ENCODE measurements around the gene CADPS2.

CADPS2 gene

GRCh38 chr7:122694697-122695096 is 191.6 kb downstream of the CADPS2 start:
- no peak for TF ChIP-seq TAF1 (IDR thresholded peaks at IDR 0.05; ENCODE audit: borderline replicate concordance, insufficient read depth, low read length)
- TF ChIP-seq FOXP2 (optimal IDR thresholded peaks at IDR 0.05; ENCODE audit: borderline replicate concordance, extremely low read depth, extremely low read length, insufficient read depth) = no peak
- no peak for TF ChIP-seq SIN3A (IDR thresholded peaks at IDR 0.05; ENCODE audit: borderline replicate concordance, insufficient read depth, low read length)
- TF ChIP-seq REST (IDR thresholded peaks at IDR 0.05; ENCODE audit: insufficient read depth in 1 of 2, low read depth in 2 of 2, low read length in 2 of 2) = no peak

- TF ChIP-seq REST (IDR thresholded peaks at IDR 0.05; ENCODE audit: insufficient read depth in 1 of 2, low read depth in 2 of 2, low read length in 2 of 2) = no peak
- no peak for TF ChIP-seq POLR2AphosphoS5 (IDR thresholded peaks at IDR 0.05; ENCODE audit: low read depth, low read length)
- TF ChIP-seq SIN3A (IDR thresholded peaks at IDR 0.05; ENCODE audit: borderline replicate concordance, insufficient read depth, low read length) = no peak
- TF ChIP-seq TAF1 (IDR thresholded peaks at IDR 0.05; ENCODE audit: borderline replicate concordance, insufficient read depth, low read length) = no peak
- TF ChIP-seq FOXP2 (optimal IDR thresholded peaks at IDR 0.05; ENCODE audit: borderline replicate concordance, extremely low read depth, extremely low read length, insufficient read depth) = no peak
Observed at GRCh38 chr7:122692769-122693309, 193.4 kb downstream of the CADPS2 start.

GRCh38 chr7:122691569-122692235 is 194.6 kb downstream of the CADPS2 start:
- TF ChIP-seq SIN3A (IDR thresholded peaks at IDR 0.05; ENCODE audit: borderline replicate concordance, insufficient read depth, low read length) (no peak), POLR2AphosphoS5 (IDR thresholded peaks at IDR 0.05; ENCODE audit: low read depth, low read length) (no peak), REST (IDR thresholded peaks at IDR 0.05; ENCODE audit: insufficient read depth in 1 of 2, low read depth in 2 of 2, low read length in 2 of 2) (no peak), TAF1 (IDR thresholded peaks at IDR 0.05; ENCODE audit: borderline replicate concordance, insufficient read depth, low read length) (no peak), FOXP2 (optimal IDR thresholded peaks at IDR 0.05; ENCODE audit: borderline replicate concordance, extremely low read depth, extremely low read length, insufficient read depth) (no peak)

- TF ChIP-seq REST (IDR thresholded peaks at IDR 0.05; ENCODE audit: insufficient read depth in 1 of 2, low read depth in 2 of 2, low read length in 2 of 2) = no peak
- no peak for TF ChIP-seq SIN3A (IDR thresholded peaks at IDR 0.05; ENCODE audit: borderline replicate concordance, insufficient read depth, low read length)
- no peak for TF ChIP-seq POLR2AphosphoS5 (IDR thresholded peaks at IDR 0.05; ENCODE audit: low read depth, low read length)
- TF ChIP-seq TAF1 (IDR thresholded peaks at IDR 0.05; ENCODE audit: borderline replicate concordance, insufficient read depth, low read length) = no peak
- no peak for TF ChIP-seq FOXP2 (optimal IDR thresholded peaks at IDR 0.05; ENCODE audit: borderline replicate concordance, extremely low read depth, extremely low read length, insufficient read depth)
Observed at GRCh38 chr7:122689346-122690109, 196.7 kb downstream of the CADPS2 start.

Data from PFSK-1 (cell line).